ENCODE data around the gene ZNF783.
"Not testable (repeated sequence)": the region's sequence is repeated elsewhere in the genome, so short reads cannot be mapped to it uniquely, and the experiment has no call there.

Gene ZNF783

GRCh38 chr7:149261829-149262617 lies at the start of gene ZNF783:
ZNF783 (plus strand) TSS chr7:149262196; CDS start chr7:149262334, 138 bp downstream.
- peak; percentile 80 for DNase-seq

DNA sequence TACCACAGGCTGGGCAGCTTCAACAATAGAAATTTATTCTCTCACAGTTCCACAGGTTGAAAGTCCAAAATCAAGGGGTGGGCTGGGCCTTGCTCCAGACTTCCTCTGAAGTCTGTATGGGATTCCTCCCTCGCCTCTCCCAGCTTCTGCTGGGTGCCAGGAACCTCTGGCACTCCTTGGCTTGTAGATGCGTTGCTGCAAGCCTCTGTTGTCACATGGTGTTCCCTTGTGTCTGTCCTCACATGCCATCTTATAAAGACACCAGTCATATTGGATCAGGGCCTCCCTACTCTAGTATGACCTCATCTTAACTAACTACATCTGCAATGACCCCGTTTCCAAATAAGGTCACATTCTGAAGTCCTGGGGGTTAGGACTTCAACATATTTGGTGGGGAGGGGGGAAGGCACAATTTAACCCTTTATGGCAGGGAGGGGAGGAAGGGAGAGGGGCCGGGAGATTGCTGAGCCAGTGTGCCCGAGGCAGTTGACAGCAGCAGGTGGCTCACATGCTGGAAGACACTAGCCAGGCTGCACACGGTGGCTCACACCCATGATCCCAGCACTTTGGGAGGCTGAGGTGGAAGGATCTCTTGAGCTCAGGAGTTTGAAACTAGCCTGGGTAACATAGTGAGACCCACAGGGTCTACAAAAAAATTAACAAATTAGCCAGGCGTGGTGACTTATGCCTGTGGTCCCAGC lies 47.8 kb upstream of the ZNF783 start:
- DNase-seq = no peak

- DNase-seq = no peak
Measured at GRCh38 chr7:149216402-149216801, 45.6 kb upstream of the ZNF783 start.

DNA sequence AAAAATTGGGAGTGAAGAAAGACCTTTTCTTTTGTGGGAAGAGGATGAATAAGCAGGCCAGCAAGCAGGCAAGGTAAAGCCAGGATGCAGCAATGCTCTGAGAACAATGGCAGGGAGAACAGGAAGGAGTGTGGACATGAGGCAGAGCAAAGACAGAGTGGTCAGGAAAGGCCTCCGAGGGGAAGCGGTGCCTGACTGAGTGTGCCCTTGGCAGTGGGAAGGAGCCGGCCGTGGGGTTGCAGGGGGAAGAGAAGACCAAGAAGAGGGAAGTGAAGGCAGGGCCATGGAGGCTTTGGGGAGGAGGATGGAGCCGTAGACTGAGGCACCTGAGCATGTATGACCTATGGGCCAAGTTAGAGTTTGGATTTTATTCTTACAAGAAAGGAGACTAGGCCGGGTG lies 44.4 kb upstream of the ZNF783 start:
- DNase-seq = no peak

- DNase-seq = no peak
Measured at GRCh38 chr7:149218469-149219420, 43.3 kb upstream of the ZNF783 start.

- no peak for DNase-seq
Measured at GRCh38 chr7:149220534-149220933, 41.5 kb upstream of the ZNF783 start.

DNA sequence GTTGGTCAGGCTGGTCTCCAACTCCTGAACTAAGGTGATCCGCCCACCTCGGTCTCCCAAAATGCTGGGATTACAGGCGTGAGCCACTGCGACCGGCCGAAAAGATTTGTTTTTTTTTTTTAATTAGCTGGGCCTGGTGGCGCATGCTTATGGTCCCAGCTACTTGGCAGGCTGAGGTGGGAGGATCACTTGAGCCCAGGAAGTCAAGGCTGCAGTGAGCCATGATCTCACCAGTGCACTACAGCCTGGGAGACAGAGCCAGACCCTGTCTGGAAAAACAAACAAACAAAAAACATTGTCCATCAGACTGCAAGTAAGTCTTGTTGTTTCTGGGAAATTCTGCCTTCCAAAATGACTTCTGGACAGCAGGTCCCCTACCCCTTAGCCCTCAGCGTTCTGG lies 38.8 kb upstream of the ZNF783 start:
- no peak for DNase-seq

- DNase-seq = no peak
Measured at GRCh38 chr7:149223761-149224160, 38.2 kb upstream of the ZNF783 start.

GRCh38 chr7:149224352-149224751 lies 37.6 kb upstream of the ZNF783 start:
- DNase-seq = no peak

GRCh38 chr7:149225106-149225505 lies 36.9 kb upstream of the ZNF783 start:
- DNase-seq = no peak

GRCh38 chr7:149225656-149226055 lies 36.3 kb upstream of the ZNF783 start:
- DNase-seq = no peak

- not testable (repeated sequence) for DNase-seq
Measured at GRCh38 chr7:149226366-149226765, 35.6 kb upstream of the ZNF783 start.

DNA sequence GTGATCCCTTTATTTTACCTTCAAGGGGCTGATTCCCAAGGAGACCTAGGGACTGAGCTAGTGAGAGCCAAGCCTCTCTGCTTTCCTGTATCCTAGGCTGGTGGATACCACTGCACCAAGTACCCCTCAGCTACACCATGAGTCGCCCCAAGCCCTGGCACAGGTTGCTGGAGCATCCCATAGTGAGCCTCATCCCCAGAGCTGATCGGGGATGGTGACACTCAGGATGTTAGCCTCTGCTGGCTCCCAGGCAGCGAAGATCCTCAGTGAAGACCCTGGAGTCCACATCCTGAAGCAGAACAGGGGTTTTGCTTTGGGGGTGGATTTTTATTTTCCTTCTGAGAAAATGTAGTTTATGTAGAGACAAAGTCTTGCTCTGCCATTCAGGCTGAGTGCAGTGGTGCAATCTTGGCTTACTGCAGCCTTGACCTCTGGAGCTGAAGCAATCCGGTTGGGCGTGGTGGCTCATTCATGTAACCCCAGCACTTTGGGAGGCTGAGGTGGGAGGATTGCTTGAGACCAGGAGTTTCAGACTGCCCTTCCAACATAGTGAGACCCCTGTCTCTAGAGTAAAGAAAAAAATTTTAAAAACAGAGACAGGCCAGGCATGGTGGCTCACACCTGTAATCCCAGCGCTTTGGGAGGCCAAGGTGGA lies 35.0 kb upstream of the ZNF783 start:
- DNase-seq = no peak

DNA sequence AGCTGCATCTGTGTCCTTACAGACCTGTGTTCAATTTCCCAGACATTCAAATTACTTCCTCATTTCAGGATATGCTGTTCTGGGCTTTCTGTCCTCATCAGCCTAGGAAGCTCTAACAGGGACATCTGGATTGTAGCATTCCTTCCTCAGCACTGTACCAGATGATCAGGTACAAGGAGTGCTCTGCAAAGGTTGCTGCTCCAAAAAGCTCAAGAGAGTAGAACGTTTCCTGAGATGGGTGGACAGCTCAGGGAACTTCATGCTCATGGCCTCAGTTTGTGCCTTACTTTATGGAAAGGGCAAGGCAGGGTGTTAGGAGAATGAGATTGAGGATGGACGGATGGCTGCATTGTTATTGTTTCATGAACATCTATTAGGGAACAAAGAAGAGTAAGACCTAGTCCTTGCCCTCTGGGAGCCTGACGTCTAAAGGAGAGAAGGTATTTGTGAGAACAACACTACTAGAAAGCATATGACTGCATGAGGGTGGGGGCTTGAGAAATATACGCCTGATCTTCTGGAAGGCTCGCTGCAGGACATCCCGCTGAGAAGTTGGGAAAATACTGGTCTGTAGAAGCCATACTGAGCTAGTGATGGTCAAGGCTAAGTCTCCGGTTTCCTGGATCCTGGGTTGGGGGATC lies 33.0 kb upstream of the ZNF783 start:
- DNase-seq = peak; percentile 41

GRCh38 chr7:149229526-149229925 lies 32.5 kb upstream of the ZNF783 start:
- no peak for DNase-seq

DNA sequence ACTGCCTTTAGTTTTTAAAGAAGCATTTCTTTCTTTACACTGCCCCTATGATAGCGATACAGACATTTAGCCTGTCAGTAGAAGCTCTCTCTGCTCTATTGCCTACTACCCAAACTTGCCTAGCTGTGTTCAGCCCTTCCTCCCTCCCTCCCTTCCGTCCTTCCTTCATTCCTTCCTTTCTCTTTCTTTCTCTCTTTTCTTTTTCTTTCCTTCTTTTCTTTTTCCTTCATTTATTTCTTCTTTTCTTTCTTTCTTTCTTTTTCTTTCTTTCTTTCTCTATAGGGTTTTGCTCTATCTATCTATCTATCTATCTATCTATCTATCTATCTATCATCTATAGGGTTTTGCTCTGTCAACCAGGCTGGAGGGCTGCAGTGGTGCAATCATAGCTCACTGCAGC lies 29.6 kb upstream of the ZNF783 start:
- no peak for DNase-seq

DNA sequence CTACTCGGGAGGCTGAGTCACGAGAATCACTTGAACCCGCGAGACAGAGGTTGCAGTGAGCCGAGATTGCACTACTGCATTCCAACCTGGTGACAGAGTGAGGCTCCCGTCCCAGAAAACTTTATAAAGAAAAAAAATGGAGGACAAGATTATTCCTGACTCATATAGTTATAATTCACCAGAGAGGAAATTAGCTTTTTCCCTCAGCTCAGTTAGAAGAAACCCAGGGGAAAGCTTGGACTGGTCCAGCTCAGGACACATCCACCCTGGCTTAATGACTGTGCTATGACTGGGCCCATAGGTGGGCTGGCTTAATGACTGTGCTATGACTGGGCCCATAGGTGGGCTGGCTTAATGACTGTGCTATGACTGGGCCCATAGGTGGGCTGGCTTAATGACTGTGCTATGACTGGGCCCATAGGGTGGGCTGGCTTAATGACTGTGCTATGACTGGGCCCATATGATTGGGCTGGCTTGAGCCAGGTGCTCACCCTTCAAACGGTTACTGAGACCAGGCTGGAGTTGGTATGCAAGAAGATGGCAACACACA lies 28.3 kb upstream of the ZNF783 start:
- DNase-seq = not testable (repeated sequence)

GRCh38 chr7:149237502-149237901 lies 24.5 kb upstream of the ZNF783 start:
- no peak for DNase-seq

DNA sequence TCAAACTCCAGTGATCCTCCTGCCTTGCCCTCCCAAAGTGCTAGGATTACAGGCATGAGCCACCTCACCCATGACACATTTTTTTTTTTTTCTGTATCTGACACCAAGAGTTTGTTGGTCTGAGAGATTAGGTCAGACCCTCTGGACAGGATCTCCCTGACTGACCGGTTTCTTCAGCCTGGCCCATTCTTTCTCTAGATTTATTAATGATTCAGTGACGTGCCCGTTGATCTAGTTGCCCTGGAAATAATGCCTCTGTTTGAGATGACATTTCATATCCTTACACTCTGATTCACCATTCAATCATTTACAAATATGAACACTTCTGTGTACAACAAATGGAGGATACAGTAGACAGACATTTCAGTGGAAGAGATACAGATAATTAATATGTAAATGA lies 23.9 kb upstream of the ZNF783 start:
- DNase-seq = no peak

DNA sequence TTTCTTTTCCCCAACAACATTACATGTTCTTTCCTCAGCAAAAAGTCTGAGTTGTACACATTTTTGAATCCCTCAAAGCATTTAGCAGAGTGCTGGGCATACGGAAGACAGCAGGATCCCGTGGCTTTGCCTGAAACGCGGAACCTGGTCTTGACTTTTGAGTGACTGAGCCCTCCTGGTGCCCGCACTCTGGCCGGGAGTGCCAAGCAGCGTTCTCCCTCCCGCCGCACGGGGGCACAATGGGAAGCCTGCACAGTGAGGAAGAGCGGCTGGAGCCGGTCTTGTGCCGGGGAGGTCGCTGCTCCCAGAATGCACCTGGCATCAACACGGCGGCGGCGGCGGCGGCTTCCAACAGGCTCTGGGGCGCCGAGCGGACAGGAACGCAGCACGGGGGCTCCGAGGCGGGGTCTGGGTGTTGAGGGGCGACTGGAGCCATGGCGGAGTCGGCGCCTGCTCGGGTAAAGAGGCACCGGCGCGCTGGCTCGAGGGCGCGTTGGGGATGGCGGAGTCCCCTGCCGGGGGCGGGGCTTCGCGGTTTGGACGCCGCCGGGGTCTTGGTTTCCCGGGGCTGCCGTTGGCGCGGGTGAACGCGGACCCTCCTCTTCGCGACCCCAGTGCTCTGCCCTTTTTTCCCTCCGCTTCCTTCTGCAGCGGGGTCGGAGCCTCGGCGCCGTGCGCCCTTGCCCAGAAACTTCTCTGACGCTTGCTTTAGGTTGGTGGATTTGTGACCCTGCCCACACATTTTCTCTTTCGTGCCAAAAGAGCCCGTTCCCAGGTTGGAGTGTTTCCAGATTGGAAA lies 22.5 kb upstream of the ZNF783 start, which contains the start of gene ZNF212:
Gene ZNF212 (plus strand): TSS at position 307 of the 799 bp plus-strand sequence. CDS start 128 bp downstream, at position 435.
- DNase-seq = peak; percentile 90

DNA sequence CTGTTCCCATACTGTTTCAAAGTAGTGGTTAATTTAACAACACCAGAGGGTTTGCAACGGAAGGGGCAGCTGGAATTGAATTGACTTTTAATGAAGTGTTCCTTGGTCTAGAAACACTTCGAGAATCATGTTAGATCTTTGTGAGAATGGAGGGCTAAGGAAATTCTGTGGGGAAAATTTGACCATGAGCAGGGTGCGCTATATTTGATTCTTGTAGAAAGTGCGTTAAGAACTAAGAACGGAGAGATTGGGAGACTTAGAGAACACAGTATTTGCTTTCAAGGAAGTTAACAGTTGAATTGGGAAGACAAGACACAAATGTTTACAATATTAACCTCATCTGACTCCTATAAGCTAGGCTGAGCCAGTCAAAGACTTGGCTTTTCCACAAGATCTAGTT lies 21.4 kb upstream of the ZNF783 start:
- no peak for DNase-seq
